K562 (cell line): ENCODE data around the gene TMEM126B. TPM values are rescaled to one million over a fixed set of nuclear protein-coding genes. Genes with fewer than 3 reads are reported as not detected.

Source experiments
- CCNT2 ChIP-seq: IDR thresholded peaks from 2 replicates; pipeline ENCODE4 v1.6.1; 2011; ENCODE audit warnings: borderline replicate concordance, low read depth, mild to moderate bottlenecking, moderate library complexity, mixed read lengths, low read length; ENCODE audit not compliant: insufficient read length; ENCODE audit errors: extremely low read depth
- ELF2 ChIP-seq: fragments of 250-450 bp; sonication (Bioruptor Pico); IDR thresholded peaks from 2 replicates; pipeline ENCODE4 v1.5.0; 2021; ENCODE audit warnings: mild to moderate bottlenecking
- HDGF ChIP-seq: fragments of 450-650 bp; IDR thresholded peaks from 2 replicates; pipeline ENCODE4 v1.6.1; 2016
- HNRNPH1 ChIP-seq: fragments of 200-400 bp; formaldehyde crosslinking; optimal IDR thresholded peaks from 2 replicates; pipeline ENCODE3; 2017; ENCODE audit warnings: low read depth, mild to moderate bottlenecking, low read length, moderate library complexity
- MGA ChIP-seq: fragments of 450-650 bp; IDR thresholded peaks from 2 replicates; pipeline ENCODE4 v1.6.1; 2016; ENCODE audit warnings: mild to moderate bottlenecking, moderate library complexity
- MNT ChIP-seq, 2 experiments: fragments of 450-650 bp; conservative IDR thresholded peaks; 2 replicates each; pipeline ENCODE4 v1.6.1; 2017; ENCODE audit warnings: mild to moderate bottlenecking in 2 of 2, moderate library complexity in 2 of 2
- RNF219 ChIP-seq: fragments of 250-450 bp; sonication (Bioruptor Pico); IDR thresholded peaks from 2 replicates; pipeline ENCODE4 v1.5.0; 2022; ENCODE audit warnings: mild to moderate bottlenecking
- SRSF1 ChIP-seq: fragments of 200-400 bp; formaldehyde crosslinking; IDR thresholded peaks from 2 replicates; pipeline ENCODE4 v1.6.1; 2017; ENCODE audit warnings: mild to moderate bottlenecking, low read depth, low read length, moderate library complexity
- SRSF3 ChIP-seq: fragments of 200-400 bp; formaldehyde crosslinking; IDR thresholded peaks from 2 replicates; pipeline ENCODE4 v1.6.1; 2016; ENCODE audit warnings: mild to moderate bottlenecking, low read length, moderate library complexity; ENCODE audit not compliant: insufficient read depth
- ZNF444 ChIP-seq: fragments of 250-450 bp; sonication (Bioruptor Pico); IDR thresholded peaks from 2 replicates; pipeline ENCODE4 v1.4.0; 2020; ENCODE audit warnings: mild to moderate bottlenecking, moderate library complexity
- ZNF583 ChIP-seq: fragments of 250-450 bp; sonication (Bioruptor Pico); IDR thresholded peaks from 2 replicates; pipeline ENCODE4 v1.4.0; 2020
- ZNF76 ChIP-seq: fragments of 250-450 bp; sonication (Bioruptor Pico); IDR thresholded peaks from 2 replicates; pipeline ENCODE4 v1.4.0; 2020; ENCODE audit warnings: mild to moderate bottlenecking, moderate library complexity, borderline replicate concordance
- polyA plus RNA-seq, 8 experiments: library from polyadenylated mRNA; depleted of rRNA in 4 of 8; stranded (reverse) in 5 of 8; unstranded in 3 of 8; fragments of >200 nt; fragmentation: Nextera tagmentation in 2 of 8; fragmentation: Illumina TruSeq in 1 of 8; extraction: Ambion mirVana in 2 of 8; extraction: Trizol in 1 of 8; gene quantifications; 2 replicates each; pipeline versions ENCODE4 v1.2.1 to v1.2.3, GENCODE V29; 2011 to 2014; ENCODE audit warnings: inconsistent platforms in 1 of 8, missing spikeins in 1 of 8
- total RNA-seq, 7 experiments: library from RNA; depleted of rRNA in 6 of 7; stranded (reverse); fragments of >200 nt in 6 of 7; fragmentation: Illumina TruSeq in 2 of 7; extraction: Trizol in 2 of 7; gene quantifications; 2 replicates each; pipeline versions ENCODE4 v1.2.1 to v1.2.3, GENCODE V29; 2011 to 2021; ENCODE audit warnings: low replicate concordance in 1 of 7

TMEM126B gene
- total and polyA plus RNA-seq, 9 of the 15 experiments (the other 6 are each of a cell fraction or from before 2014, with no cell fraction given): 85.5 to 226 (median 164) TPM

GRCh38 chr11:85627998-85628770 is at the start of gene TMEM126B (continued):
- TF ChIP-seq MGA (no peak), MNT (conservative IDR thresholded peaks at IDR 0.05) (peak in 1 of 2 experiments; percentile 76; a peak in 2 of 4 replicates), ZNF583 (no peak; the same call in 1 of the 2 replicates), HNRNPH1 (no peak), ZNF76 (CRISPR knock-in tag) (no peak), ZNF444 (CRISPR knock-in tag) (no peak), SRSF3 (no peak), RNF219 (no peak), ELF2 (CRISPR knock-in tag) (no peak), HDGF (no peak), SRSF1 (no peak), CCNT2 (peak; percentile 52)
